IPS-NIHi7 (cell line): Measurements from ENCODE around the gene PPP2R2B.
"Not testable (repeated sequence)": the region's sequence is repeated elsewhere in the genome, so short reads cannot be mapped to it uniquely, and the experiment has no call there.

Experiments
- DNase-seq: peaks from one replicate; pipeline ENCODE4 v3.0.0; 2012; ENCODE audit warnings: mixed read lengths; ENCODE audit errors: extremely low spot score

PPP2R2B gene

DNA sequence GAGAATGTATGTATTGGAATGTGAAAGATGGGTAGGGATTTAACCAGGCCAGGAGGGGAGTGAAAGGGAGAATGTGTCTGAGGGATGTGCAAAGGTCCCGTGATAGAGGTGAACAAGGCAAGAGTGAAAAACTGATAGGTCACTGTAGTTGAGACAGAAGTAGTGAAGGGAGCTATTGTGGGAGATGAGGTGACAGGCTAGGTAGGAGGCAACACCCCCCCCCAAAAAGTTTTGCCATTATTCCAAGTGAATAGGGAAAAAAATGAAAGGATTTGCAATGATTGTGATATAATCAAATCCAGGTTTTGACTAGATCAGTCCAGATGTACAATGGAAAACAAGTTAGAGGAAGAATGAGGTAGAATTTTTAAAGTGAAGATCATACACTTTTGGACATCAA is 226.0 kb downstream of the PPP2R2B start:
- no peak for DNase-seq

DNA sequence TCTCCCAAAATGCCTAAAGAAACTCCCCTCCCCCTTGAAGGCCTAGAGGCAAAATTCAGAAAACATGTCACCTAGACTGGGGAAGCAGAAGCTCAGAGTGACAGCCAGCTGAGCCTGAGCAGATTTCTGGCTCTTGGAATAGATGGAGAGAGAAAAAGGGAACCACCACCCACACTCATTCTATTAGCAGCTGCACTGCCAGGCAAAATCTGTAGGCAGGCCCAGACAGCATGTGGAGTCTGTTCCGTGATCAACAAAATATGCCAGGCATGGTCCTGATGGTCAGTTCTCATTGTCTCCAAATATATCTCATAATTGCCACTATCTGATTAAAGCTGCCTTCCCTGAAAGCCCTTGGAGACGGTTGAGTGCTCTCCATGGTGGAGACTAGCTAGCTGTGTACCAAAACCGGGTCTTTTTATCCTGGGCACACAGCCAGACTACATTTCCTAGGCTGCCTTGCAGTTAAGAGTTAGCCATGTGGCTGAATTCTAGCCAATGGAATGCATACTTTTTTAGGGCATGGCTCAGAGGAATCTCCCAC is 230.8 kb downstream of the PPP2R2B start:
- peak; percentile 21 for DNase-seq

DNA sequence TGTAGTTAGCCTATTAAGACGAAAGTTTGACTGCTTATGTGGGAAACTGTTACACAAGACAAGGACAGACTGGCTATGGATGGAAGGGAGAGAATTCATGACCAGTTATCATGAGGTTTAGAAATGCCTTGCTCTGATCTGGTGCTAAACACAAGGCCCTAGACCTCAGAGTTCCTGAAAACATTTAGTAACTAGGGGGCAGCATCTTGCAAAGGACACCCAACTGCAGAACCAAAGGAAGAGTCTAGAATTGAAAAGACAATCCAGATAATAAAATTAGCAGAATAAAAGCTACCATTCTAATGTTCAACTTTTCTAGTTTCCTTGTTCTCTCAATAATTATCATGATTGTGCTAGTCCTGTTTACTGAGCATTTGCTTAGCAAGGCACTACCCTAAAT is 232.1 kb downstream of the PPP2R2B start:
- peak; percentile 32 for DNase-seq

DNA sequence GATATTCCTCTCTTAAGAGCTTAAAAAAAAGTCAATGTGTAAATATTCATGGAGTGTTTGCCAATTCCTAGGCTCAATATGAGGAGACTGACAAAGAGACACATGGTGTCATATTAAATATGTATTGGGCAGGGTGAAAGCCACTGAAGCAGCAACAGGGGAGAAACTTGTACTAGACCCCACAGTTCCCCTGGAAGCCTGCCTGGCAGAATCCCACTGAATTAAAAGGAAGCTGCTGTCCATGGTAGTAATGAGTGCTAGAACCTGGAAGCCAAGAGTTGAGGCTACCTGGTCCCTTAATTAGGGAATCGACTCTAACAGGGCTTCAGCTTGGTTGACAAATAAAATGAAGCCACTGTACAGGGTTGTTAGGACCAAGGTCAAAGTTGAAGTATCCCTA is 233.2 kb downstream of the PPP2R2B start:
- peak; percentile 53 for DNase-seq

DNA sequence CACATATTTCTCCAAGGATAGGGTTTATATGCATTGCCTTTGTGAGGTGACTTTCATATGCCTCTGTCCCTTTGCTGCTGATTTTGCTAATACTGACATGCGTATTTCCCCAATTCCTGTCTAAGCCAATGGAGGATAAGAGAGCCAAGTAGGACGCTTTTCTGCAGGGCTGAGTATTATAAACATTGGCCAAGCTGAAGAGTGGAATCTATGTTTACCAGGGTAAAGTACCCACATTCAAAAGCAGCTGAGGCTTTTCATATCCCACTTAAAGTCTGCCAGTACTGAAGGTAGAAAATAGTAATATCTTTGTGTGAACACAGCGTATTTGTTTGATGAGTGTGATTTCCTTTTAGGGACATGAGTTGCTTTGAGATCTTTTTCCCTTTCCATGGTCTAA is 233.7 kb downstream of the PPP2R2B start:
- no peak for DNase-seq

DNA sequence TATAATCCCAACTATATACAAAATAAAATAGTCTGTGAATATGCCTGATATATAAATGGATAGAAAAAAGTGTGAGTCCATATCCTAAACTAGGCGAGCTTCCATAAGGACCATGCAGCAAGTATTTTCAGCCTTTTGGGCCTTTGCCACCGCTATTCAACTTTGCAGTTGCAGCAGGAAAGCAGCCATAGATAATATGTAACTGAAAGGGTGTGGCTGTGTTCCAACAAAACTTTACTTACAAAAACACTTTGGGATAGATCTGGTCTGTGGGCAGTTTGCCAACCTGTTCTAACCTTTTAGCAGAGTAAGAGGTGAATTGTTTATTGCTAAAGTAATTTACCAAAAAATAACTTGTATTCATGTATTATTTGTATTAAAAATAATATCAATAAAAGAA is 234.8 kb downstream of the PPP2R2B start:
- DNase-seq, result no peak

- DNase-seq, result no peak
Measured at GRCh38 chr5:146642410-146642809, 236.1 kb downstream of the PPP2R2B start.

DNA sequence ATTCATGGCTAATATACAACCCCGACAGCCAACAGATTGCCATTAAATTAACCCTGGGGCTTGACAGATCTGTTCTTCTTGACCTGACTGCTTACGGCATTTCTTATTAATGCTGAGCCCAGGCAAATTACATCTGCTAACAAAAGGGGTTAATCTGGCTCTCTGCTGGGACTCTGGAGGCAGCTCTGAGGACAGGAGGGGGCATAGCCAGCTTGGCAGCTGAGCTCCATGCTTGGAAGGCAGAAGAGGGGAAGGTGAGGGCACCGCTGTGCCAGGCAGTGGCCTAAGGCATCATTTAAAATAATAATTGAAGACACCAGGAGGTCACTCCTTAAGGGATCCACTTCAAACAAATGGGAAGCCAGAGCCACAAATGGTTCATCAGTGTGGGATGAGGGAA is 236.6 kb downstream of the PPP2R2B start:
- no peak for DNase-seq

GRCh38 chr5:146640285-146640896 is 238.2 kb downstream of the PPP2R2B start:
- no peak for DNase-seq

- no peak for DNase-seq
Measured at GRCh38 chr5:146635443-146635842, 243.1 kb downstream of the PPP2R2B start.

DNA sequence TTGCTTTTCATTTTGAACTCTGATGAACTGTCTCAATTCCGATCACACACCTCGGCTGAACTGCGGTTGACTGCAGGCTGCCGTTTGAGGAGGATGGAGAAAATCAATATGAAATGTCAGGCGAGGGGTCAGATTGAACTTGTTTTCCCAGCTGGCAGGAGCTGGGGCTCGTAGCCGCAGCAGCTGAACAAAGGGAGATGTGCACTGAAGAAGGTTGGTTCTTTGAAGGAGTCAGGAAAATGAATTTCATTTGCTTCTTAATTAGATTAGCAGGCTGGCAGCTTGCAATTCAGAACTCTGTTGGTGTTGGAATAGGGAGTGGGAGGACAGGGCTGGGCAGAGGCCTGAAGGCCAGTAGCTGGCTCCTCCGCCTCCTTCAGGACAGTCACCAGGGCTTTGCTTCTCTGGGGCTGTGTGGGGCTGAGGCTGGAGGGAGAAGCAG is 245.2 kb downstream of the PPP2R2B start:
- no peak for DNase-seq

DNA sequence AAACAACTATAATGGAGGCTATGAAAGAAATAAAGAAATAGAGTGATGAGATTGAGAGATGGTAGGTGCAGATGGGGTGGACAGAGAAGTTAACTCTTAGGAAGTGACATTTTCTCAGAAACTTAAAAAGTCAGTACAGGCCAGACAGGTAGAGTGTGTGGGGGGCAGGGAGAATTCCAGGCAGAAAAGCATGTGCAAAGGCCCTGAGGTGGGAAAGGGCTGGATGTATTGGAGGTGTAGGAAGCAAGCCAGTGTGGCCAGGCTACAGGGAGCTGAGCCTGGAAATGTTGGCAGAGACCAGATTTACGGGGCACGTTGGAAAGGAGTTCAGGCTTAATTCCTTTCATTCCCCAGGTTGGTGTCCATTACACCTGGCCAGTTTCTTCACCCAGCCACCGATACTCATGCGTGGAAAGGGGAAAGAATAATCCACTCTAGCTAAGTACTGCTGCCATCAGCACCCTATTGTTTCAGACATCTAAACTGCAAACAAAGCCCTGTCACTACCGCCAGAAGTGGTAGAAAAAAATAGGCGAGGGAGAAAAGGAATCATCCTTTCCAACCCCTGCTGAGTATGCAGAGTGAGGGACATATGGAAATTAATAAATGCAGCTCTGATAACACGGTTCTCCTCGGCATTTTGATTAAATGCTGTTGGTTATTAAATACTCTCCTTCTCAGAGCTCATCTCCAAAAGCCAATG is 245.8 kb downstream of the PPP2R2B start:
- no peak for DNase-seq

GRCh38 chr5:146630472-146630871 is 248.1 kb downstream of the PPP2R2B start:
- no peak for DNase-seq

DNA sequence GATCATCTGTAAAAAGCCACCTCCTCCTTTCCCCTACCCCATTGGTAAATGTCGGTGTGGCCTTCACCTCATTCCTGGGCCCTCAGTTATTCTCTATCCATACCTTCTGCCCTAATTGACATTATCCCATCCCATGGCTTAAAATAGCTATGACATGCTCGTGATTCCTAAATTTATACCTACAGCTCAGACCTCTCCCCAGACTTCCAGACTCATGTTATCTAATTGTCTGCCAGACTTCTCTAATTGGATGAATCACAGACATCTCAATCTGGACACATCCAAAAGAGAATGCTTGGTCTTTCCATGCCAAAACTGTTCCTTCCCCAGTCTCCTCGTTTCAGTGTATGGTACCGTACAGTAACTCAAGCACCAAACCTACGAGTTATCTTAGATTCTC is 249.6 kb downstream of the PPP2R2B start:
- no peak for DNase-seq

DNA sequence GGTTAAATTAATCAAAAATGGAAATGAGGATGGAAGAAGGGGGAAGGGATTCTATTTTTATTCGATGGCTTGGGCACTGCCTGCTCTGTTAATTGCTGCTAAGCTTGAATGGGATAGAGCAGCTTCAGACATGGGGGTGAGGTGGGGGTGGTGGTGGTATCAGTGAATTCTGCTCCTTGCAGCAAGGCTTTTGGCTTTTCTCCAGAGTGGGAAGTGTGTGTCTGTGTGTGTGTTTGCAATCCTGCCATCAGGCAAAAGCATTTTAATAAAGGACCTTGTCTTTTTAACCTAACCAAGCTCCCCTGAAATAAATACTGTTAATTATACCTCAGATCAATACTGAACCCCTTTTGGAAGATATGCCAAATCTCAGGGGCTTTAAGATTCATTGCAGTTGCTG is 251.6 kb downstream of the PPP2R2B start:
- DNase-seq, result no peak

- peak; percentile 43 for DNase-seq
Measured at GRCh38 chr5:146624179-146624578, 254.4 kb downstream of the PPP2R2B start.

DNA sequence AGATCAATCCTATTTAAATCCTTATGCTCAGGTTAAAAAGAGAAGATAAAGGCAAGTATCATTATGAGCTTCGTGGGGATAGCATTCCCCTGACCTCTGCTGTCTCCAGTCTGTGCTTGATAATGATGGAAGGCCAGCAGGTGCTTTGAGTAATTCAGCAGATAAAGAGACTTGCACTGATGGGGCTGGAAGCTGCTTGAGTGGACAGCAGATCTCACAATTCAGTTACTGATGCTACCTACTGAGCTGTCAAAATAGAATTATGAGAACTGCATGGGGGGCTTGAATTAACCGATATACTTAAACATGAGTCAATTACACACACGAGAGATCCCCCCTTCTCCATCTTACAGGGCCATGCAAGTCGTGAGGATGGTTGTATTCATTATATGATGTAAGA is 254.9 kb downstream of the PPP2R2B start:
- DNase-seq, result no peak

- no peak for DNase-seq
Measured at GRCh38 chr5:146623009-146623408, 255.5 kb downstream of the PPP2R2B start.

DNA sequence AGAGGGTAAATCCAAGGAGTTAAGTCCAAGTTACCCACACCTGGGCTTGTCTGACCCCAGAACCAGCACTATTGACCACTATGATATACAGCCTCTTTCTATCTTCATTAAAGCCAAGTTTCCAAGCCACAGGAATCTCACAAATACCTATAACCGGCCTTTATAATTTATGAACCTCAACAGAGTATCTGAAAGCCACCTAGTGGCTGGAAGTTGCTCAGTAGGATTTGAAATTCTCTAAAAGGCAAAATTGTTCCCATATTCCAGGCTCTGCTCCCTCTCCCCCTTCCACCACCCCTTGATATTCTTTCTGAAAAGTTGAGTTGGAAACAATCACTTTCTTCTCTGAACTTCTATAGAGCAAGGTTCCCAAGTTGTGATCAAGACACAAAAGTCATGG is 256.2 kb downstream of the PPP2R2B start:
- no peak for DNase-seq

DNA sequence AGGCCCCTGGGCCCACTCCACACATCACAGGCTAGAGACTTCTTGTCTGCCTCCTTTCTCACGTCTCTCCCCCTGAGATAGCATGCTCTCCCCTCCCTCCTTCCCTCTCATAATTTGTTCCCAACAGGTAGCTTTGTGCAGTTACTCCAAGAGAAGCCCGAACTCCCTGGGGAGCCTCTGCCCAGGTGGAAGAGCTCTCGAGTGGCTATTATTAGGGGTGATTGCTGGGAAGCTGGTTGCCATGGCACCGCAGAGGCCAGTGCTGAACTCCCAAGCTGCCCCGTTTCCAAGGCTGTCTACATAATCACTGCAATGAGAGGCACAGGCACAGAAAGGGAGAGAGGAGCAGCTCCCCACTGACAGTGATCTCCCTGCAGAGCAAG is 257.9 kb downstream of the PPP2R2B start:
- DNase-seq, result no peak

DNA sequence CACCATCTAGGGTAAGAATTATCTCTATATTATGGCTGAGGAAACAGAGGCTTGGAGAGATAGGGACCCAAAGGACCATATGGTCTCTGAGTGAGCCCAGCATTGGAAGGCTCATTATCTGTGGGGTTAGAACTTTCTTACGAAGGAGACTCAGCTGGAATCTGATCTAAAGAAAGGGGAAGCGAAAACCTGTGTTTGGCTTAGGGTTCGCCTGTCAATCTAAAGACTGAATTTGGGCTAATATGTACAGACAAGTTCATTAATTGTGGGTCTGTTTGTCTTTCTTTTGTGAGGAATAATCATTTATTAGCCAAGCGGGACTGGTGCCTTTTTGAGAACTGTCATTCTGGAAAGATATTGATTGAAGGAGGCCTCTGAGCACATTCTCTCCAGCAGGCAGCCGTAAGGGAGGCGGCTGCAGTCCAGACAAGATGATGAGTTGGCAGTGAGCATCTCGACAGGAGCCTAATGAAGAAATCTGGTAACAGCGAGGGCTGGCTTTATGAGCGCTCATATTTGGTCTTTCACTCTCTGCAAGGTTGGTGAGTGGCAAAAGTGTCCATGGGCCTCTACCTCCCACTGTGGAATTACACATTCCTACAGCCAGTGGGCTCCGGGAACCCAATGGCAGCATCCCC is 258.4 kb downstream of the PPP2R2B start:
- no peak for DNase-seq

DNA sequence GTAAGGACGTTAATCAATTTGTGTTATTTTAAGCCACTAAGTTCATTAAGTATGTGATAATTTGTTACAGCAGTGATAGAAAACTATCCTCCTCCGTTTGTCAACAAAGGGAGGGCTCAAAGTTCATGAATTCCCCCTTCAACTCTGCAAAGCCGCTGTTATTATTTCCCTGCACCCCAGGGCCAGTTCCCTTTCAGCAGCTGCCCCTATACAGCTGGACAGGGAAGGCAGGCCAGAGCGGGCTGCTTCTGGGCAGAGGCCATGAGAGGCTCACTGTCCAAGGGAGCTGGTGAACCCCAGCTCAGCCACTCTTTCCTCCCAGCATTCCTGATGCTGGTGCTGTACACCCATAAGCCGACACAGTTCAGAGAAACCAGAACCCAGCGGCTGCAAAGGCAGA is 260.1 kb downstream of the PPP2R2B start:
- DNase-seq, result no peak

GRCh38 chr5:146609731-146610130 is 268.8 kb downstream of the PPP2R2B start:
- not testable (repeated sequence) for DNase-seq
